ENCODE results near the gene CHCHD6. TPM values are rescaled to one million over a fixed set of nuclear protein-coding genes. Genes with fewer than 3 reads are reported as not detected.

Gene CHCHD6
- total RNA-seq, 1 donor, result 10.9 TPM

DNA sequence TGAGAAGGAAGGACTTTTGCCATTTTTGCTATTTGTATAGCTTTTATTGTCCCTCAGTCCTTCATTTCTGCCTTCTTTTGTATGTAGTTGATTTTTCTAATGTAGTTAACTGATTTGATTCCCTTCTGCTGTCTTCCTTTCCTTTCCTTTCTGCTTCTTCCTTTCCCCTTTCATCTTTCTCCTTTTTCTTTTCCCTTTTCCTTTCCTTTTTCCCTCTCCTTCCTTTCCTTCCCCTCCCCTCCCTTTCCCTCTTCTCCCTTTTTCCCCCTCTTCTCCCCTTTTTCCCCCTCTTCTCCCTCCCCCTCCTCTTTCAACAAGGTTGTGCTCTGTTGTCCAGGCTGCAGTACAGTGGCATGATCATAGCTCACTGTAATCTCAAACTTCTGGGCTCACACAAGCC lies 59.0 kb downstream of the CHCHD6 start:
- Histone ChIP-seq H3K9me3 (ENCODE audit: low read depth, low read length) (no peaks in the 10 kb centered on the region), H3K4me1 (ENCODE audit: insufficient read depth, low read length) (no peaks in the 10 kb centered on the region), H3K79me2 (ENCODE audit: insufficient read depth, low read length) (no peaks in the 10 kb centered on the region), H3K36me3 (ENCODE audit: insufficient read depth, low read length) (no peaks in the 10 kb centered on the region), H2AFZ (ENCODE audit: low read length) (no peak overlapping the region), H4K20me1 (ENCODE audit: insufficient read depth, low read length) (no peaks in the 10 kb centered on the region), H3K27ac (ENCODE audit: low read depth, low read length) (no peak overlapping the region), H3K4me2 (ENCODE audit: insufficient read depth, low read length) (no peak overlapping the region), H3K4me3 (ENCODE audit: insufficient read depth, low read length) (no peak overlapping the region), H3K27me3 (ENCODE audit: insufficient read depth, low read length) (no peaks in the 10 kb centered on the region)
- no peak for DNase-seq (ENCODE audit: insufficient read length, low spot score, missing footprints)
- TF ChIP-seq, protein P1, sequence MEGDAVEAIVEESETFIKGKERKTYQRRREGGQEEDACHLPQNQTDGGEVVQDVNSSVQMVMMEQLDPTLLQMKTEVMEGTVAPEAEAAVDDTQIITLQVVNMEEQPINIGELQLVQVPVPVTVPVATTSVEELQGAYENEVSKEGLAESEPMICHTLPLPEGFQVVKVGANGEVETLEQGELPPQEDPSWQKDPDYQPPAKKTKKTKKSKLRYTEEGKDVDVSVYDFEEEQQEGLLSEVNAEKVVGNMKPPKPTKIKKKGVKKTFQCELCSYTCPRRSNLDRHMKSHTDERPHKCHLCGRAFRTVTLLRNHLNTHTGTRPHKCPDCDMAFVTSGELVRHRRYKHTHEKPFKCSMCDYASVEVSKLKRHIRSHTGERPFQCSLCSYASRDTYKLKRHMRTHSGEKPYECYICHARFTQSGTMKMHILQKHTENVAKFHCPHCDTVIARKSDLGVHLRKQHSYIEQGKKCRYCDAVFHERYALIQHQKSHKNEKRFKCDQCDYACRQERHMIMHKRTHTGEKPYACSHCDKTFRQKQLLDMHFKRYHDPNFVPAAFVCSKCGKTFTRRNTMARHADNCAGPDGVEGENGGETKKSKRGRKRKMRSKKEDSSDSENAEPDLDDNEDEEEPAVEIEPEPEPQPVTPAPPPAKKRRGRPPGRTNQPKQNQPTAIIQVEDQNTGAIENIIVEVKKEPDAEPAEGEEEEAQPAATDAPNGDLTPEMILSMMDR (IDR thresholded peaks at IDR 0.05; ENCODE audit: extremely low read depth, low read depth, low read length), result no peak

GRCh38 chr3:126765187-126766069 lies 61.4 kb downstream of the CHCHD6 start:
- no peaks in the 10 kb centered on the region for H3K79me2 ChIP-seq (ENCODE audit: insufficient read depth, low read length)
- no peak for DNase-seq (ENCODE audit: insufficient read length, low spot score, missing footprints)
- TF ChIP-seq, protein P1 (IDR thresholded peaks at IDR 0.05; ENCODE audit: extremely low read depth, low read depth, low read length), result no peak

DNA sequence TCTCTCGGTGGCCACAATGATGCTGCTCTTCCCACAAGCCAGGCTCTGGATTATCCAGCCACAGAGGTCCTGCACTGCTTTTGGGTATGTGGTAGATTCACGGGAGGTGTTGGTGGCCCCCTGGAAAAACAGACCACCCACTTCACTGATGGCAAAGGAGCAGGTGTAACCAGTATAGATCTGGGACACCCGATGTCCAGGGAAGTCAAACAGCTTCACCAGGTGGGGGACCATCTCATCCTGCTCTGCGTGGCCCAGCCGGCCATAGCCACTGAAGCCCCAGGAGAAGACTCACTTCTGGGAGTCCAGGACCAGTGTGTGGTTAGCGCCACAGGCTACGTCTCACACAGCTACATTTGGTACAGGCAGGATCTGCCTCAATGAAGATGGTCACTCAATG lies 62.6 kb downstream of the CHCHD6 start:
- no peak overlapping the region for H3K4me2 ChIP-seq (ENCODE audit: insufficient read depth, low read length)
- H2AFZ ChIP-seq (ENCODE audit: low read length), result no peak overlapping the region
- H3K4me3 ChIP-seq (ENCODE audit: insufficient read depth, low read length), result no peak overlapping the region
- TF ChIP-seq, protein P1 (IDR thresholded peaks at IDR 0.05; ENCODE audit: extremely low read depth, low read depth, low read length), result no peak
- H3K27me3 ChIP-seq (ENCODE audit: insufficient read depth, low read length), result no peaks in the 10 kb centered on the region
- H3K79me2 ChIP-seq (ENCODE audit: insufficient read depth, low read length), result no peaks in the 10 kb centered on the region
- H3K27ac ChIP-seq (ENCODE audit: low read depth, low read length), result no peak overlapping the region
- no peaks in the 10 kb centered on the region for H3K36me3 ChIP-seq (ENCODE audit: insufficient read depth, low read length)
- no peaks in the 10 kb centered on the region for H3K9me3 ChIP-seq (ENCODE audit: low read depth, low read length)
- H4K20me1 ChIP-seq (ENCODE audit: insufficient read depth, low read length), result no peaks in the 10 kb centered on the region
- DNase-seq (ENCODE audit: insufficient read length, low spot score, missing footprints), result no peak
- H3K4me1 ChIP-seq (ENCODE audit: insufficient read depth, low read length), result no peaks in the 10 kb centered on the region

More at GRCh38 chr3:126765187-126766069, 61.4 kb downstream of the CHCHD6 start:
- Histone ChIP-seq H3K36me3 (ENCODE audit: insufficient read depth, low read length) (no peaks in the 10 kb centered on the region), H4K20me1 (ENCODE audit: insufficient read depth, low read length) (no peaks in the 10 kb centered on the region), H3K27me3 (ENCODE audit: insufficient read depth, low read length) (no peaks in the 10 kb centered on the region), H3K4me1 (ENCODE audit: insufficient read depth, low read length) (no peaks in the 10 kb centered on the region), H3K4me3 (ENCODE audit: insufficient read depth, low read length) (no peak overlapping the region), H3K4me2 (ENCODE audit: insufficient read depth, low read length) (no peak overlapping the region), H2AFZ (ENCODE audit: low read length) (no peak overlapping the region), H3K27ac (ENCODE audit: low read depth, low read length) (no peak overlapping the region), H3K9me3 (ENCODE audit: low read depth, low read length) (no peaks in the 10 kb centered on the region)

GRCh38 chr3:126768903-126769302 lies 64.9 kb downstream of the CHCHD6 start:
- Histone ChIP-seq H4K20me1 (ENCODE audit: insufficient read depth, low read length) (no peaks in the 10 kb centered on the region), H3K4me2 (ENCODE audit: insufficient read depth, low read length) (no peak overlapping the region), H3K4me3 (ENCODE audit: insufficient read depth, low read length) (no peak overlapping the region), H3K79me2 (ENCODE audit: insufficient read depth, low read length) (no peaks in the 10 kb centered on the region), H2AFZ (ENCODE audit: low read length) (no peak overlapping the region), H3K27ac (ENCODE audit: low read depth, low read length) (no peak overlapping the region), H3K9me3 (ENCODE audit: low read depth, low read length) (no peaks in the 10 kb centered on the region), H3K27me3 (ENCODE audit: insufficient read depth, low read length) (no peaks in the 10 kb centered on the region), H3K4me1 (ENCODE audit: insufficient read depth, low read length) (peaks cover under 1% of the 10 kb centered on the region), H3K36me3 (ENCODE audit: insufficient read depth, low read length) (no peaks in the 10 kb centered on the region)
- TF ChIP-seq, protein P1 (IDR thresholded peaks at IDR 0.05; ENCODE audit: extremely low read depth, low read depth, low read length), result no peak
- no peak for DNase-seq (ENCODE audit: insufficient read length, low spot score, missing footprints)
